MM.1S (cell line): ENCODE data around the gene CELA2B.
"Not testable (repeated sequence)": the region's sequence is repeated elsewhere in the genome, so short reads cannot be mapped to it uniquely, and the experiment has no call there.

Source experiments
- DNase-seq: peaks from one replicate; pipeline ENCODE4 v3.0.0-alpha.2; 2015
- H2AFZ ChIP-seq: fragments of 300-600 bp; sonication (generic); 2 replicates; pipeline ENCODE4 v1.6.0; 2016; ENCODE audit warnings: antibody characterized with exemption, low read length
- H3F3A ChIP-seq: fragments of 300-600 bp; sonication (generic); 2 replicates; pipeline ENCODE4 v1.6.1; 2016; ENCODE audit warnings: mild to moderate bottlenecking, antibody characterized with exemption, low read length, moderate library complexity, mixed read lengths; ENCODE audit not compliant: insufficient read depth
- H3K27ac ChIP-seq: fragments of 300-600 bp; sonication (generic); 2 replicates; pipeline ENCODE4 v1.5.1; 2016; ENCODE audit warnings: mild to moderate bottlenecking, low read length
- H3K27me3 ChIP-seq: fragments of 300-600 bp; sonication (generic); replicated peaks from 2 replicates; pipeline ENCODE4 v1.6.0; 2016; ENCODE audit warnings: low read length; ENCODE audit not compliant: insufficient read depth
- H3K36me3 ChIP-seq: fragments of 300-600 bp; sonication (generic); replicated peaks from 2 replicates; pipeline ENCODE4 v1.6.1; 2016; ENCODE audit warnings: mild to moderate bottlenecking, low read length, mixed read lengths; ENCODE audit not compliant: insufficient read depth
- H3K4me1 ChIP-seq: fragments of 300-600 bp; sonication (generic); 2 replicates; pipeline ENCODE4 v1.6.1; 2016; ENCODE audit warnings: low read length, mixed read lengths
- H3K4me2 ChIP-seq: fragments of 300-600 bp; sonication (generic); 2 replicates; pipeline ENCODE4 v1.6.0; 2016; ENCODE audit warnings: low read depth, low read length
- H3K4me3 ChIP-seq: fragments of 300-600 bp; sonication (generic); 2 replicates; pipeline ENCODE4 v1.5.1; 2016; ENCODE audit warnings: low read length, mixed read lengths
- H3K79me2 ChIP-seq: fragments of 300-600 bp; sonication (generic); 2 replicates; pipeline ENCODE4 v1.6.1; 2016; ENCODE audit warnings: mixed run types, low read length, mixed read lengths
- H3K9ac ChIP-seq: fragments of 300-600 bp; sonication (generic); 2 replicates; pipeline ENCODE4 v1.6.1; 2016; ENCODE audit warnings: low read length, mixed read lengths
- H3K9me2 ChIP-seq: fragments of 300-600 bp; sonication (generic); replicated peaks from 2 replicates; pipeline ENCODE4 v1.6.1; 2016; ENCODE audit warnings: mild to moderate bottlenecking, low read length, mixed read lengths; ENCODE audit not compliant: insufficient read depth
- H3K9me3 ChIP-seq: fragments of 300-600 bp; sonication (generic); replicated peaks from 2 replicates; pipeline ENCODE4 v1.6.1; 2016; ENCODE audit warnings: mild to moderate bottlenecking, low read length, mixed read lengths; ENCODE audit not compliant: insufficient read depth
- H4K20me1 ChIP-seq: fragments of 300-600 bp; sonication (generic); 2 replicates; pipeline ENCODE4 v1.6.1; 2016; ENCODE audit warnings: mild to moderate bottlenecking, low read length, moderate library complexity, mixed read lengths; ENCODE audit not compliant: insufficient read depth
- CTCF ChIP-seq: fragments of 300-600 bp; sonication (generic); IDR thresholded peaks from 2 replicates; pipeline ENCODE4 v1.5.1; 2016; ENCODE audit warnings: antibody characterized with exemption, low read length, mixed read lengths
- EZH2 ChIP-seq: fragments of 300-600 bp; sonication (generic); optimal IDR thresholded peaks from 2 replicates; pipeline ENCODE3; 2017; ENCODE audit warnings: low read depth, mild to moderate bottlenecking, antibody characterized with exemption, low read length, mixed read lengths
- EZH2phosphoT487 ChIP-seq: fragments of 300-600 bp; sonication (generic); IDR thresholded peaks from 2 replicates; pipeline ENCODE4 v1.6.1; 2018; ENCODE audit warnings: antibody characterized with exemption, low read length

CELA2B gene

GRCh38 chr1:15488371-15488770, 12.5 kb downstream of the CELA2B start:
- no peaks in the 10 kb centered on the region for H3K79me2 ChIP-seq
- no peaks in the 10 kb centered on the region for H3K36me3 ChIP-seq
- TF ChIP-seq EZH2phosphoT487 (no peak), EZH2 (no peak), CTCF (no peak)
- no peaks in the 10 kb centered on the region for H3K4me1 ChIP-seq
- no peak overlapping the region for H2AFZ ChIP-seq
- H3K9me3 ChIP-seq = no peaks in the 10 kb centered on the region
- no peak overlapping the region for H3K9ac ChIP-seq
- no peaks in the 10 kb centered on the region for H4K20me1 ChIP-seq
- no peak for DNase-seq
- no peaks in the 10 kb centered on the region for H3K9me2 ChIP-seq
- no peak overlapping the region for H3K4me2 ChIP-seq
- no peak overlapping the region for H3K4me3 ChIP-seq
- H3K27ac ChIP-seq = no peak overlapping the region
- H3F3A ChIP-seq = no peaks in the 10 kb centered on the region
- no peaks in the 10 kb centered on the region for H3K27me3 ChIP-seq

GRCh38 chr1:15489052-15489736, 13.3 kb downstream of the CELA2B start:
- no peaks in the 10 kb centered on the region for H4K20me1 ChIP-seq
- H3K4me2 ChIP-seq = no peak overlapping the region
- H3K9me3 ChIP-seq = no peaks in the 10 kb centered on the region
- H3K9me2 ChIP-seq = no peaks in the 10 kb centered on the region
- DNase-seq = no peak
- H3K27ac ChIP-seq = no peak overlapping the region
- no peak overlapping the region for H3K4me3 ChIP-seq
- no peak overlapping the region for H2AFZ ChIP-seq
- H3K27me3 ChIP-seq = no peaks in the 10 kb centered on the region
- no peaks in the 10 kb centered on the region for H3F3A ChIP-seq
- TF ChIP-seq CTCF (no peak), EZH2phosphoT487 (no peak), EZH2 (no peak)
- H3K9ac ChIP-seq = no peak overlapping the region
- H3K4me1 ChIP-seq = no peaks in the 10 kb centered on the region
- no peaks in the 10 kb centered on the region for H3K79me2 ChIP-seq
- H3K36me3 ChIP-seq = no peaks in the 10 kb centered on the region

GRCh38 chr1:15491010-15491409, 15.1 kb downstream of the CELA2B start:
- H2AFZ ChIP-seq, H3K9ac ChIP-seq, H3K9me3 ChIP-seq, H3K27me3 ChIP-seq, H3K27ac ChIP-seq, H3K4me3 ChIP-seq, H3F3A ChIP-seq, H4K20me1 ChIP-seq, DNase-seq, H3K79me2 ChIP-seq, H3K36me3 ChIP-seq, H3K9me2 ChIP-seq, H3K4me1 ChIP-seq, H3K4me2 ChIP-seq: not testable (repeated sequence)

- DNase-seq = no peak
Measured at GRCh38 chr1:15492596-15492995, 16.7 kb downstream of the CELA2B start.

More at GRCh38 chr1:15492596-15492995, 16.7 kb downstream of the CELA2B start:
- Histone ChIP-seq H3F3A (no peaks in the 10 kb centered on the region), H4K20me1 (no peaks in the 10 kb centered on the region), H3K9me2 (no peaks in the 10 kb centered on the region), H3K9ac (no peak overlapping the region), H3K4me3 (no peak overlapping the region), H3K36me3 (no peaks in the 10 kb centered on the region), H3K9me3 (no peaks in the 10 kb centered on the region), H2AFZ (no peak overlapping the region), H3K27me3 (no peaks in the 10 kb centered on the region), H3K4me2 (no peak overlapping the region), H3K79me2 (no peaks in the 10 kb centered on the region), H3K27ac (no peak overlapping the region), H3K4me1 (no peaks in the 10 kb centered on the region)
- no peak for TF ChIP-seq EZH2
- TF ChIP-seq CTCF = no peak
- no peak for TF ChIP-seq EZH2phosphoT487
